CD4-positive, alpha-beta T cell (primary cell): Measurements from ENCODE around the gene GABRP. TPM values are rescaled to one million over a fixed set of nuclear protein-coding genes. Genes with fewer than 3 reads are reported as not detected.
"Not testable (repeated sequence)": the region's sequence is repeated elsewhere in the genome, so short reads cannot be mapped to it uniquely, and the experiment has no call there.

Experiments used
- ATAC-seq: fragments of 200-7000 bp; cut with Tn5 transposase; one replicate; pipeline ENCODE4 v1.10.0; 2022; ENCODE audit warnings: mild to moderate bottlenecking; ENCODE audit not compliant: poor library complexity
- CTCF ChIA-PET: fragments of 350-600 bp; sonication (Branson Sonifier 250); formaldehyde crosslinking; loops from one replicate; lab custom pipeline; 2021; ENCODE audit warnings: antibody characterized with exemption, inconsistent platforms; lab: Charles Lee
- POLR2A ChIA-PET: fragments of 350-600 bp; sonication (Branson Sonifier 250); formaldehyde crosslinking; loops from one replicate; lab custom pipeline; 2021; ENCODE audit warnings: antibody characterized with exemption, inconsistent platforms; lab: Charles Lee
- DNase-seq, 14 experiments: peaks; one replicate each; pipeline ENCODE4 v3.0.0-alpha.2; 2013 to 2020; ENCODE audit warnings: mixed read lengths in 2 of 14
- H3K27ac ChIP-seq, 2 donors: one replicate each; pipeline versions ENCODE4 v1.5.1 to v1.7.0; 2013; ENCODE audit warnings: low read length in 2 of 2, low read depth in 1 of 2, mild to moderate bottlenecking in 1 of 2
- H3K27me3 ChIP-seq, 2 experiments: 1 replicate in 1 of 2; 2 replicates in 1 of 2; pipeline versions ENCODE4 v1.6.1 to v1.7.0; 2013; ENCODE audit warnings: low read length in 2 of 2, control low read depth in 1 of 2, mild to moderate bottlenecking in 1 of 2, moderate library complexity in 1 of 2; ENCODE audit not compliant: insufficient read depth in 2 of 2, control insufficient read depth in 1 of 2
- H3K36me3 ChIP-seq: one replicate; pipeline ENCODE4 v1.6.1; 2013; ENCODE audit warnings: low read length, control low read depth; ENCODE audit not compliant: insufficient read depth
- H3K4me1 ChIP-seq: one replicate; pipeline ENCODE4 v1.6.1; 2013; ENCODE audit warnings: low read length, control low read depth; ENCODE audit not compliant: insufficient read depth
- H3K4me3 ChIP-seq: one replicate; pipeline ENCODE4 v1.5.1; 2013; ENCODE audit warnings: mild to moderate bottlenecking, low read length, moderate library complexity
- H3K9me3 ChIP-seq, 2 experiments: 1 replicate in 1 of 2; 2 replicates in 1 of 2; pipeline versions ENCODE4 v1.6.1 to v1.7.0; 2013; ENCODE audit warnings: low read length in 2 of 2, mild to moderate bottlenecking in 2 of 2, control low read depth in 1 of 2, moderate library complexity in 1 of 2; ENCODE audit not compliant: control insufficient read depth in 1 of 2, insufficient read depth in 1 of 2
- H3K27ac Mint-ChIP-seq: one replicate; pipeline ENCODE4 v1.8.0; 2020; ENCODE audit warnings: mixed read lengths
- H3K27me3 Mint-ChIP-seq: one replicate; pipeline ENCODE4 v1.8.0; 2021; ENCODE audit warnings: mixed read lengths
- H3K36me3 Mint-ChIP-seq: one replicate; pipeline ENCODE4 v1.8.0; 2021; ENCODE audit warnings: low read depth, mixed read lengths
- H3K4me1 Mint-ChIP-seq: one replicate; pipeline ENCODE4 v1.8.0; 2021; ENCODE audit warnings: low read depth, mixed read lengths
- H3K4me3 Mint-ChIP-seq: one replicate; pipeline ENCODE4 v1.8.0; 2020; ENCODE audit warnings: mild to moderate bottlenecking, mixed read lengths
- H3K9me3 Mint-ChIP-seq: one replicate; pipeline ENCODE4 v1.8.0; 2020; ENCODE audit warnings: mixed read lengths
- intact Hi-C, 2 experiments: fragments of 100-400 bp; cut with DNase I in 1 of 2; cut with micrococcal nuclease in 1 of 2; formaldehyde crosslinking; loops; one replicate each; pipeline versions ENCODE4 v1.15.1 to v1.9.0; 2023 to 2025; cut with DNase I, micrococcal nuclease
- total RNA-seq, 174 experiments: library from RNA in 2 of 174; stranded (reverse) in 2 of 174; gene quantifications; one replicate each; pipeline ENCODE4 v1.2.3 and lab custom pipeline; 2021 to 2026
- TF ChIP-seq, protein P1 (sequence below): fragments of 200-600 bp; IDR thresholded peaks from one replicate; pipeline ENCODE4 v1.8.0; 2022; ENCODE audit warnings: antibody characterized with exemption, mild to moderate bottlenecking

Gene GABRP
- total RNA-seq, 2 experiments from 2014 or later: not detected

DNA sequence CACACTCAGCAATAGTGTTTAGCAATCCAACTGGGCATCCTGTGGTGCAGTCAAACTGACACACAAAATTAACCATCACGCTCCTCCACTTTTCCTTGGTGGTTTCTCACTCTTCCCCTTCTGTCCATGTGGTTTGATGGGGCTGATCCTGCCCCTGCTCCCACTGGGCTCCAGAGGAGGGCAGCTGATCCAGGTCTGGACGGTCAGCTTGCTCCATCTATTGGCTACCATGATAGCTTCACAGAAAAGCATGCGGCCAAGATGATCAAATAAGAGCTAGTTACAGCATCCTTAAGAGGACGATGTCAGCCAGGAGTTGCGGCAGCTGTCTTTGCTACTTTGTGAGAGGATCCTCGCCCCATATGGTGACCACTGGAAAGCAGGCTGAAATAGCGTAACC, 48.7 kb downstream of the GABRP start:
- Mint-ChIP-seq H3K4me1 (no peaks in the 10 kb centered on the region), H3K36me3 (no peaks in the 10 kb centered on the region), H3K27ac (no peak overlapping the region), H3K9me3 (no peaks in the 10 kb centered on the region), H3K4me3 (no peak overlapping the region), H3K27me3 (no peaks in the 10 kb centered on the region)
- no peak for ATAC-seq
- Histone ChIP-seq H3K36me3 (no peaks in the 10 kb centered on the region), H3K27me3 (no peaks in the 10 kb centered on the region), H3K9me3 (no peaks in the 10 kb centered on the region), H3K4me3 (no peak overlapping the region), H3K27ac (no peak overlapping the region), H3K4me1 (no peaks in the 10 kb centered on the region)
- TF ChIP-seq, protein P1, sequence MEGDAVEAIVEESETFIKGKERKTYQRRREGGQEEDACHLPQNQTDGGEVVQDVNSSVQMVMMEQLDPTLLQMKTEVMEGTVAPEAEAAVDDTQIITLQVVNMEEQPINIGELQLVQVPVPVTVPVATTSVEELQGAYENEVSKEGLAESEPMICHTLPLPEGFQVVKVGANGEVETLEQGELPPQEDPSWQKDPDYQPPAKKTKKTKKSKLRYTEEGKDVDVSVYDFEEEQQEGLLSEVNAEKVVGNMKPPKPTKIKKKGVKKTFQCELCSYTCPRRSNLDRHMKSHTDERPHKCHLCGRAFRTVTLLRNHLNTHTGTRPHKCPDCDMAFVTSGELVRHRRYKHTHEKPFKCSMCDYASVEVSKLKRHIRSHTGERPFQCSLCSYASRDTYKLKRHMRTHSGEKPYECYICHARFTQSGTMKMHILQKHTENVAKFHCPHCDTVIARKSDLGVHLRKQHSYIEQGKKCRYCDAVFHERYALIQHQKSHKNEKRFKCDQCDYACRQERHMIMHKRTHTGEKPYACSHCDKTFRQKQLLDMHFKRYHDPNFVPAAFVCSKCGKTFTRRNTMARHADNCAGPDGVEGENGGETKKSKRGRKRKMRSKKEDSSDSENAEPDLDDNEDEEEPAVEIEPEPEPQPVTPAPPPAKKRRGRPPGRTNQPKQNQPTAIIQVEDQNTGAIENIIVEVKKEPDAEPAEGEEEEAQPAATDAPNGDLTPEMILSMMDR: no peak
- no peak for DNase-seq
- CTCF ChIA-PET: no interaction called here
- POLR2A ChIA-PET: no interaction called here
- intact Hi-C loops: no loop called here

DNA sequence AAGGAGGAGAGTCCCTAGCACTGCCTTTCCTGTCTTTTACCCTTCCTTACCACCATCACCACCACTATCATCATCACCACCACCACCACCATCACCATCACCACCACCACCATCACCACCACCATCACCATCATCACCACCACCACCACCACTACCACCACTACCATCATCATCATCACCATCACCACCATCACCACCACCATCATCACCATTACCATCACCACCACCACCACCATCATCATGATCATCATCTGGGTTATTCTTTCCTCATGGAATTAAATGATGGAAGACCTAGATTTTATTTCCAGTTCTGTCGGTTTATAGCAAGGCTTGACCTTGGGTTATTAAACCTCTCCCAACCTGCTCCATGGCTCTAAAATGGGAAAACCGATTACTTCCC, 50.5 kb downstream of the GABRP start:
- H3K4me3 ChIP-seq, H3K36me3 Mint-ChIP-seq, H3K36me3 ChIP-seq, H3K27me3 ChIP-seq, H3K9me3 ChIP-seq, H3K27ac Mint-ChIP-seq, H3K27ac ChIP-seq, ATAC-seq, CTCF ChIA-PET, H3K4me1 Mint-ChIP-seq, H3K27me3 Mint-ChIP-seq, H3K9me3 Mint-ChIP-seq, intact Hi-C loops, DNase-seq, H3K4me3 Mint-ChIP-seq, H3K4me1 ChIP-seq, POLR2A ChIA-PET: not testable (repeated sequence)

DNA sequence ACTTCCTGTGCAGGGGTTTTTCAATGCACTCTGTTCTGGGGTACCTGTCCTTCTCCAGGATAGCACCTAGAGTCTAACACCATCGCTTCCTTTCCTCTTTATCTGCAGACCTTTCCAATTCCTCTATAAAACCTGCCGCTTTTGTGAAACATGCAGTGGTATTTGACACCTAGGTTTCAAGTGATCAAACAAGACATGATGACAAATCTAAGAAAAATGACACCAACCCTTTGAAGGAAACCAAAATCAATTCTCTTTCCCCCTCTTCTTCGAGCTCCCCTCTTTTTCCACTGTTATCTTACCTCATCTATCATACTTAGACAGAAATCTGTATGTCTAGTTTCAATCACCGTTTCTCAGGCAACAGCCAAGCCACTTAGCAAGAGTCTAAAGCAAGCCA, 52.7 kb downstream of the GABRP start:
- no peak for DNase-seq
- Histone ChIP-seq H3K9me3 (no peaks in the 10 kb centered on the region), H3K36me3 (no peaks in the 10 kb centered on the region), H3K27me3 (no peaks in the 10 kb centered on the region), H3K4me1 (no peaks in the 10 kb centered on the region), H3K4me3 (no peak overlapping the region), H3K27ac (no peak overlapping the region)
- intact Hi-C loops: no loop called here
- no peaks in the 10 kb centered on the region for H3K36me3 Mint-ChIP-seq
- H3K27ac Mint-ChIP-seq: no peak overlapping the region
- H3K4me1 Mint-ChIP-seq: no peaks in the 10 kb centered on the region
- POLR2A ChIA-PET: no interaction called here
- ATAC-seq: no peak
- CTCF ChIA-PET: no interaction called here
- TF ChIP-seq, protein P1: no peak
- no peaks in the 10 kb centered on the region for H3K9me3 Mint-ChIP-seq
- H3K4me3 Mint-ChIP-seq: no peak overlapping the region
- no peaks in the 10 kb centered on the region for H3K27me3 Mint-ChIP-seq

DNA sequence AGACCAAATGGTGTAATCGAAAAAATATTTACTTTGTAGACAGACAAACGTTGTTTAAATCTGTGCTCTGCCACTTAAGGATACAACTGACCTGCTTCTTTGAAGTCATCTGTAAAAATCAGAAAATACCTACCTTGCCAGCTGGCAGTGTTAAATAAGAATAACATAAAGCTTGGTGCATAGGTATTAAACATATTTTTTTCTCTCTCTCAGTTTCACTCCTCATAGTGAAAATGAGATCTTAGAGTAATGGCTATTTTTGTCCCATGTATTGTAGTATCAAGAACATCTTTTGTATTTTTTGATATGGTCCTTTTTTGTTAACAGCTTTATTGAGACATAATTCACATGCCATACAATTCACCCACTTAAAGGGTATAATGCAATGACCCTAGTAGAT, 60.3 kb downstream of the GABRP start:
- CTCF ChIA-PET: no interaction called here
- H3K27ac Mint-ChIP-seq: no peak overlapping the region
- intact Hi-C loops: no loop called here
- H3K36me3 Mint-ChIP-seq: no peaks in the 10 kb centered on the region
- H3K27ac ChIP-seq: no peak overlapping the region
- H3K27me3 ChIP-seq: no peaks in the 10 kb centered on the region
- H3K4me1 ChIP-seq: no peaks in the 10 kb centered on the region
- TF ChIP-seq, protein P1: no peak
- ATAC-seq: no peak
- H3K4me3 ChIP-seq: no peak overlapping the region
- no peak overlapping the region for H3K4me3 Mint-ChIP-seq
- no peaks in the 10 kb centered on the region for H3K9me3 Mint-ChIP-seq
- H3K36me3 ChIP-seq: no peaks in the 10 kb centered on the region
- H3K4me1 Mint-ChIP-seq: no peaks in the 10 kb centered on the region
- H3K9me3 ChIP-seq: peaks cover 0 to 3% of the 10 kb centered on the region in 2 experiments
- no peak for DNase-seq
- POLR2A ChIA-PET: no interaction called here
- H3K27me3 Mint-ChIP-seq: peaks cover 19% of the 10 kb centered on the region
